Keratinocyte (primary cell): ENCODE data around the gene CLINT1. TPM values are rescaled to one million over a fixed set of nuclear protein-coding genes. Genes with fewer than 3 reads are reported as not detected.

Experiments used
- DNase-seq: peaks from one replicate; pipeline ENCODE4 v3.0.0-alpha.2; 2011; ENCODE audit warnings: low read depth, missing footprints, low spot score
- FAIRE-seq: peaks from 2 replicates; lab custom pipeline; 2011; peaks lifted over from hg19 to GRCh38; lab: Jason Lieb, UNC
- H2AFZ ChIP-seq: 2 replicates; pipeline ENCODE4 v1.6.0; 2012; ENCODE audit warnings: low read length, control low read depth, inconsistent platforms; ENCODE audit not compliant: control insufficient read depth
- H3K27ac ChIP-seq: 2 replicates; pipeline ENCODE4 v1.5.1; 2011; ENCODE audit warnings: low read length; ENCODE audit not compliant: control insufficient read depth, insufficient read depth
- H3K27me3 ChIP-seq: 3 replicates; pipeline ENCODE4 v1.6.0; 2011; ENCODE audit warnings: low read length; ENCODE audit not compliant: control insufficient read depth, insufficient read depth; ENCODE audit errors: extremely low read depth
- H3K36me3 ChIP-seq, 2 experiments: 2 replicates in 1 of 2; 3 replicates in 1 of 2; pipeline ENCODE4 v1.5.1; 2011; ENCODE audit warnings: low read length in 2 of 2, mild to moderate bottlenecking in 1 of 2; ENCODE audit not compliant: control insufficient read depth in 2 of 2, insufficient read depth in 2 of 2; ENCODE audit errors: extremely low read depth in 1 of 2
- H3K4me1 ChIP-seq: 3 replicates; pipeline ENCODE4 v1.5.1; 2011; ENCODE audit warnings: low read length; ENCODE audit not compliant: control insufficient read depth, insufficient read depth; ENCODE audit errors: extremely low read depth
- H3K4me2 ChIP-seq: 3 replicates; pipeline ENCODE4 v1.6.0; 2011; ENCODE audit warnings: low read depth, low read length; ENCODE audit not compliant: control insufficient read depth, insufficient read depth; ENCODE audit errors: extremely low read depth
- H3K4me3 ChIP-seq, 3 experiments: fragments of 200-600 bp in 1 of 3; sonication (generic) in 1 of 3; 2 replicates in 2 of 3; 3 replicates in 1 of 3; pipeline ENCODE4 v1.5.1; 2011 to 2016; ENCODE audit warnings: low read length in 3 of 3, mild to moderate bottlenecking in 3 of 3, control low read depth in 2 of 3, inconsistent platforms in 1 of 3, low read depth in 1 of 3, mixed read lengths in 1 of 3, mixed run types in 1 of 3, moderate library complexity in 1 of 3; ENCODE audit not compliant: control insufficient read depth in 2 of 3, insufficient read depth in 2 of 3; ENCODE audit errors: extremely low read depth in 1 of 3
- H3K79me2 ChIP-seq: 2 replicates; pipeline ENCODE4 v1.6.0; 2012; ENCODE audit warnings: low read length; ENCODE audit not compliant: control insufficient read depth, insufficient read depth
- H3K9ac ChIP-seq: 3 replicates; pipeline ENCODE4 v1.6.0; 2011; ENCODE audit warnings: low read length; ENCODE audit not compliant: control insufficient read depth, insufficient read depth; ENCODE audit errors: extremely low read depth
- H3K9me1 ChIP-seq: 3 replicates; pipeline ENCODE4 v1.6.0; 2011; ENCODE audit warnings: low read length; ENCODE audit not compliant: control insufficient read depth, insufficient read depth; ENCODE audit errors: extremely low read depth
- H3K9me3 ChIP-seq: 2 replicates; pipeline ENCODE4 v1.5.1; 2012; ENCODE audit warnings: low read depth, low read length; ENCODE audit not compliant: control insufficient read depth
- H4K20me1 ChIP-seq: 3 replicates; pipeline ENCODE4 v1.6.0; 2011; ENCODE audit warnings: low read length; ENCODE audit not compliant: control insufficient read depth, insufficient read depth; ENCODE audit errors: extremely low read depth
- EZH2 ChIP-seq: IDR thresholded peaks from one replicate; pipeline ENCODE4 v1.6.1; 2012; ENCODE audit warnings: inconsistent platforms, mild to moderate bottlenecking, low read length, moderate library complexity
- dilution Hi-C: fragments of 300-500 bp; cut with MboI; formaldehyde crosslinking; loops from one replicate; pipeline ENCODE4 v1.7.0; 2020; ENCODE audit warnings: low sequenced_read_pairs; ENCODE audit not compliant: extremely low pct_ligation_motif_present
- polyA plus RNA-seq, 5 experiments: library from polyadenylated mRNA; depleted of rRNA in 3 of 5; stranded (reverse) in 3 of 5; stranded (forward) in 1 of 5; unstranded in 1 of 5; fragments of >200 nt; gene quantifications; 1 replicate in 1 of 5; 2 replicates in 3 of 5; 3 replicates in 1 of 5; pipeline versions ENCODE4 v1.2.1 to v1.2.3, GENCODE V29; 2011 to 2012; ENCODE audit warnings: missing spikeins in 2 of 5, low read depth in 1 of 5, low replicate concordance in 1 of 5
- TF ChIP-seq, protein P1 (sequence below), 3 experiments: IDR thresholded peaks in 1 of 3; conservative IDR thresholded peaks in 1 of 3; optimal IDR thresholded peaks in 1 of 3; 2 replicates in 2 of 3; 3 replicates in 1 of 3; pipeline versions ENCODE3 to v1.5.1; 2011; ENCODE audit warnings: low read length in 3 of 3, mild to moderate bottlenecking in 3 of 3, moderate library complexity in 2 of 3, control low read depth in 1 of 3, inconsistent platforms in 1 of 3; ENCODE audit not compliant: insufficient read depth in 2 of 3; ENCODE audit errors: extremely low read depth in 1 of 3

CLINT1 gene
- polyA plus RNA-seq, 1 donor (not counting 4 experiments of a cell fraction or from before 2014, with no cell fraction given), result 112 TPM

DNA sequence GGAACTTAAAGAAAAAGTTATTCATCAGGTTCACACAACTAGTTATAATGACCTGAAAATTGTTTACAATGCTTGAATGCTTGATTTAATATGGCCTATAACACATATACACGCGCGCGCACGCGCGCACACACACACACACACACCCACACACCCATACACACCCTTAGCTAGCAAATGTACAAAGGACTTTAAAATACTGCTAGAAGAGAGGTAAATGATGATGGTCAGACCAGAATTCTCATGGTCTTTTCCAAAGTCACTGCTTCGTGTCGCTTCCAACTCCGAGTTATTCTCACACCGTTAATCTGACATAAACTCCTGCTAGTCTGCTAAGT, 109.5 kb downstream of the CLINT1 start:
- dilution Hi-C loops, result no loop called here
- H2AFZ ChIP-seq, result no peak overlapping the region
- no peak for TF ChIP-seq EZH2
- TF ChIP-seq, protein P1, sequence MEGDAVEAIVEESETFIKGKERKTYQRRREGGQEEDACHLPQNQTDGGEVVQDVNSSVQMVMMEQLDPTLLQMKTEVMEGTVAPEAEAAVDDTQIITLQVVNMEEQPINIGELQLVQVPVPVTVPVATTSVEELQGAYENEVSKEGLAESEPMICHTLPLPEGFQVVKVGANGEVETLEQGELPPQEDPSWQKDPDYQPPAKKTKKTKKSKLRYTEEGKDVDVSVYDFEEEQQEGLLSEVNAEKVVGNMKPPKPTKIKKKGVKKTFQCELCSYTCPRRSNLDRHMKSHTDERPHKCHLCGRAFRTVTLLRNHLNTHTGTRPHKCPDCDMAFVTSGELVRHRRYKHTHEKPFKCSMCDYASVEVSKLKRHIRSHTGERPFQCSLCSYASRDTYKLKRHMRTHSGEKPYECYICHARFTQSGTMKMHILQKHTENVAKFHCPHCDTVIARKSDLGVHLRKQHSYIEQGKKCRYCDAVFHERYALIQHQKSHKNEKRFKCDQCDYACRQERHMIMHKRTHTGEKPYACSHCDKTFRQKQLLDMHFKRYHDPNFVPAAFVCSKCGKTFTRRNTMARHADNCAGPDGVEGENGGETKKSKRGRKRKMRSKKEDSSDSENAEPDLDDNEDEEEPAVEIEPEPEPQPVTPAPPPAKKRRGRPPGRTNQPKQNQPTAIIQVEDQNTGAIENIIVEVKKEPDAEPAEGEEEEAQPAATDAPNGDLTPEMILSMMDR (optimal IDR thresholded peaks at IDR 0.05 in 1 of 3, IDR thresholded peaks at IDR 0.05 in 1 of 3, conservative IDR thresholded peaks at IDR 0.05 in 1 of 3; ENCODE audit: extremely low read depth in 1 of 3, insufficient read depth in 2 of 3, low read length in 3 of 3), result no peak
- no peaks in the 10 kb centered on the region for H3K27me3 ChIP-seq
- peaks cover 3% of the 10 kb centered on the region for H3K79me2 ChIP-seq
- H4K20me1 ChIP-seq, result no peaks in the 10 kb centered on the region
- no peaks in the 10 kb centered on the region for H3K36me3 ChIP-seq
- no peaks in the 10 kb centered on the region for H3K9me1 ChIP-seq
- no peak overlapping the region for H3K4me2 ChIP-seq
- no peak overlapping the region for H3K4me3 ChIP-seq
- no peak for DNase-seq
- H3K9me3 ChIP-seq, result no peaks in the 10 kb centered on the region
- H3K4me1 ChIP-seq, result peaks cover 9% of the 10 kb centered on the region
- no peak overlapping the region for H3K27ac ChIP-seq
- H3K9ac ChIP-seq, result no peak overlapping the region
- FAIRE-seq, result no peak

DNA sequence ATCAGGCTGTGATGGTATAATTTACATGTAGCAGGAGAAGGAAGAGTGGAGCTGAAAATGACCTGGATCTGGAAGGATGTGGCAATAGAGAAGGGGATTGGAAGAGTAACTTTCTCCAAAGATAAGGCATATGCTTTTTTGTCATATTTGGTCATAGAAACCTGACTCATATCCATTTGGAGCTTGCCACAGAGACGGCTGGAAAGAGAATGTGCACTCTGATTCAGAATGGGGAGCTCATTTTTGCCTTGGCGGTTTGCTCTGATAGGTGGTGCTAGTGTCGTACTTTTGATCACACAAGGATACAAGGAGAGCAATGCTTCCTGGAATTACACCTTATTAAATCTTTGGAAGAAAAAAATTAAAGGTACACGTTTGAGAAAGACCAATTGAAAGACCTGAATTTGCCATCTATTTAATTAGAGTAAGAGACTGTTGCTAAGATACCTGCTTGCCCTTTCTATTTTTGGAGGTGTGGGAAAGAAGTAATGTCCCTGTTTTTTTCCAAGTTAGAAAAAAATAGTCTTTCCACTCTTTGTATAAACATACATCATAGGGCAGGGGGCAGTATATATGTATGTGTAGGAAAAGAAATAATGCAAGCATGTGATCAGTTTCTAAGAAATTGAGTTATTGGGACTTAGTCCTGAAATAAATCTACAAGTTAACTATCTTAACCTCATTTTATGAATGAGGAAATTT, 110.0 kb downstream of the CLINT1 start:
- Histone ChIP-seq H3K4me2 (no peak overlapping the region), H3K79me2 (peaks cover 6% of the 10 kb centered on the region), H3K27ac (no peak overlapping the region), H4K20me1 (no peaks in the 10 kb centered on the region), H3K9ac (no peak overlapping the region), H3K9me3 (no peaks in the 10 kb centered on the region), H3K9me1 (no peaks in the 10 kb centered on the region), H3K27me3 (no peaks in the 10 kb centered on the region), H2AFZ (no peak overlapping the region), H3K4me3 (no peak overlapping the region), H3K36me3 (no peaks in the 10 kb centered on the region), H3K4me1 (peaks cover 11% of the 10 kb centered on the region)
- dilution Hi-C loops, result no loop called here
- FAIRE-seq (no peak), DNase-seq (peak; percentile 26)
- TF ChIP-seq, protein P1 (optimal IDR thresholded peaks at IDR 0.05 in 1 of 3, IDR thresholded peaks at IDR 0.05 in 1 of 3, conservative IDR thresholded peaks at IDR 0.05 in 1 of 3; ENCODE audit: extremely low read depth in 1 of 3, insufficient read depth in 2 of 3, low read length in 3 of 3), result no peak
- TF ChIP-seq EZH2, result no peak
